K562 (cell line): Measurements from ENCODE around the gene ALDH9A1. TPM values are rescaled to one million over a fixed set of nuclear protein-coding genes. Genes with fewer than 3 reads are reported as not detected.

Experiments
- ARID2 ChIP-seq: fragments of 450-650 bp; IDR thresholded peaks from 2 replicates; pipeline ENCODE4 v1.6.1; 2017; ENCODE audit warnings: antibody characterized with exemption, mild to moderate bottlenecking
- EGR1 ChIP-seq: fragments of 450-650 bp; conservative IDR thresholded peaks from 2 replicates; pipeline ENCODE4 v1.6.1; 2017; ENCODE audit warnings: mild to moderate bottlenecking
- GATAD2B ChIP-seq: fragments of 450-650 bp; IDR thresholded peaks from 2 replicates; pipeline ENCODE4 v1.6.1; 2017; ENCODE audit warnings: mild to moderate bottlenecking, borderline replicate concordance
- MTA1 ChIP-seq: fragments of 450-650 bp; IDR thresholded peaks from 2 replicates; pipeline ENCODE4 v1.6.1; 2017; ENCODE audit warnings: borderline replicate concordance
- ZEB2 ChIP-seq: fragments of 450-650 bp; IDR thresholded peaks from 2 replicates; pipeline ENCODE4 v1.6.1; 2016
- ZNF785 ChIP-seq: fragments of 250-450 bp; sonication (Bioruptor Pico); IDR thresholded peaks from 2 replicates; pipeline ENCODE4 v1.4.0; 2020; ENCODE audit warnings: mild to moderate bottlenecking
- polyA plus RNA-seq, 8 experiments: library from polyadenylated mRNA; depleted of rRNA in 4 of 8; stranded (reverse) in 5 of 8; unstranded in 3 of 8; fragments of >200 nt; fragmentation: Nextera tagmentation in 2 of 8; fragmentation: Illumina TruSeq in 1 of 8; extraction: Ambion mirVana in 2 of 8; extraction: Trizol in 1 of 8; gene quantifications; 2 replicates each; pipeline versions ENCODE4 v1.2.1 to v1.2.3, GENCODE V29; 2011 to 2014; ENCODE audit warnings: inconsistent platforms in 1 of 8, missing spikeins in 1 of 8
- total RNA-seq, 7 experiments: library from RNA; depleted of rRNA in 6 of 7; stranded (reverse); fragments of >200 nt in 6 of 7; fragmentation: Illumina TruSeq in 2 of 7; extraction: Trizol in 2 of 7; gene quantifications; 2 replicates each; pipeline versions ENCODE4 v1.2.1 to v1.2.3, GENCODE V29; 2011 to 2021; ENCODE audit warnings: low replicate concordance in 1 of 7
- TF ChIP-seq, protein P1 (sequence below): fragments of 450-650 bp; IDR thresholded peaks from 2 replicates; pipeline ENCODE4 v1.6.1; 2016; ENCODE audit warnings: mild to moderate bottlenecking, moderate library complexity
- TF ChIP-seq, protein P2 (sequence below), 2 experiments: fragments of 450-650 bp in 1 of 2; sonication (generic) in 1 of 2; formaldehyde crosslinking in 1 of 2; IDR thresholded peaks; 2 replicates each; pipeline versions ENCODE4 v1.7.1 to v1.9.0; 2016 to 2022; ENCODE audit warnings: inconsistent platforms in 1 of 2, mild to moderate bottlenecking in 1 of 2, missing genetic modification reagents in 1 of 2

ALDH9A1 gene
- total and polyA plus RNA-seq, 9 of the 15 experiments (the other 6 are each of a cell fraction or from before 2014, with no cell fraction given): 26.5 to 54.3 (median 39.2) TPM

DNA sequence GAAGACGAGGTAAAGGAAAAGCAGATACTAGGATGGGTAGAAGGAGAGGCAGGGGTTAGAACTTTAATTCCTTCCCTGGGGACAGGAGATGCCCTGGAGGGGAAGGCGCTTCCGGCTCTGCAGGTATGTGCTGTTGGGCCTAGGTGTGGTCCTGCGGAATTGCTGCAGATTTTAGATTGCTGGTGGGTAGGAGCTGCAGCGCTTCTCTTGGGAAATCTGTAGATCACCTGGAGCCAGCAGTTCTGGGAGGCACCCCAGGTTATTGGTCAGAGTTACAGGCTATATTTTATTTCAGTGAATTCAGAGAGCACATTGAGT, 66.3 kb downstream of the ALDH9A1 start (continued):
- TF ChIP-seq, protein P1, sequence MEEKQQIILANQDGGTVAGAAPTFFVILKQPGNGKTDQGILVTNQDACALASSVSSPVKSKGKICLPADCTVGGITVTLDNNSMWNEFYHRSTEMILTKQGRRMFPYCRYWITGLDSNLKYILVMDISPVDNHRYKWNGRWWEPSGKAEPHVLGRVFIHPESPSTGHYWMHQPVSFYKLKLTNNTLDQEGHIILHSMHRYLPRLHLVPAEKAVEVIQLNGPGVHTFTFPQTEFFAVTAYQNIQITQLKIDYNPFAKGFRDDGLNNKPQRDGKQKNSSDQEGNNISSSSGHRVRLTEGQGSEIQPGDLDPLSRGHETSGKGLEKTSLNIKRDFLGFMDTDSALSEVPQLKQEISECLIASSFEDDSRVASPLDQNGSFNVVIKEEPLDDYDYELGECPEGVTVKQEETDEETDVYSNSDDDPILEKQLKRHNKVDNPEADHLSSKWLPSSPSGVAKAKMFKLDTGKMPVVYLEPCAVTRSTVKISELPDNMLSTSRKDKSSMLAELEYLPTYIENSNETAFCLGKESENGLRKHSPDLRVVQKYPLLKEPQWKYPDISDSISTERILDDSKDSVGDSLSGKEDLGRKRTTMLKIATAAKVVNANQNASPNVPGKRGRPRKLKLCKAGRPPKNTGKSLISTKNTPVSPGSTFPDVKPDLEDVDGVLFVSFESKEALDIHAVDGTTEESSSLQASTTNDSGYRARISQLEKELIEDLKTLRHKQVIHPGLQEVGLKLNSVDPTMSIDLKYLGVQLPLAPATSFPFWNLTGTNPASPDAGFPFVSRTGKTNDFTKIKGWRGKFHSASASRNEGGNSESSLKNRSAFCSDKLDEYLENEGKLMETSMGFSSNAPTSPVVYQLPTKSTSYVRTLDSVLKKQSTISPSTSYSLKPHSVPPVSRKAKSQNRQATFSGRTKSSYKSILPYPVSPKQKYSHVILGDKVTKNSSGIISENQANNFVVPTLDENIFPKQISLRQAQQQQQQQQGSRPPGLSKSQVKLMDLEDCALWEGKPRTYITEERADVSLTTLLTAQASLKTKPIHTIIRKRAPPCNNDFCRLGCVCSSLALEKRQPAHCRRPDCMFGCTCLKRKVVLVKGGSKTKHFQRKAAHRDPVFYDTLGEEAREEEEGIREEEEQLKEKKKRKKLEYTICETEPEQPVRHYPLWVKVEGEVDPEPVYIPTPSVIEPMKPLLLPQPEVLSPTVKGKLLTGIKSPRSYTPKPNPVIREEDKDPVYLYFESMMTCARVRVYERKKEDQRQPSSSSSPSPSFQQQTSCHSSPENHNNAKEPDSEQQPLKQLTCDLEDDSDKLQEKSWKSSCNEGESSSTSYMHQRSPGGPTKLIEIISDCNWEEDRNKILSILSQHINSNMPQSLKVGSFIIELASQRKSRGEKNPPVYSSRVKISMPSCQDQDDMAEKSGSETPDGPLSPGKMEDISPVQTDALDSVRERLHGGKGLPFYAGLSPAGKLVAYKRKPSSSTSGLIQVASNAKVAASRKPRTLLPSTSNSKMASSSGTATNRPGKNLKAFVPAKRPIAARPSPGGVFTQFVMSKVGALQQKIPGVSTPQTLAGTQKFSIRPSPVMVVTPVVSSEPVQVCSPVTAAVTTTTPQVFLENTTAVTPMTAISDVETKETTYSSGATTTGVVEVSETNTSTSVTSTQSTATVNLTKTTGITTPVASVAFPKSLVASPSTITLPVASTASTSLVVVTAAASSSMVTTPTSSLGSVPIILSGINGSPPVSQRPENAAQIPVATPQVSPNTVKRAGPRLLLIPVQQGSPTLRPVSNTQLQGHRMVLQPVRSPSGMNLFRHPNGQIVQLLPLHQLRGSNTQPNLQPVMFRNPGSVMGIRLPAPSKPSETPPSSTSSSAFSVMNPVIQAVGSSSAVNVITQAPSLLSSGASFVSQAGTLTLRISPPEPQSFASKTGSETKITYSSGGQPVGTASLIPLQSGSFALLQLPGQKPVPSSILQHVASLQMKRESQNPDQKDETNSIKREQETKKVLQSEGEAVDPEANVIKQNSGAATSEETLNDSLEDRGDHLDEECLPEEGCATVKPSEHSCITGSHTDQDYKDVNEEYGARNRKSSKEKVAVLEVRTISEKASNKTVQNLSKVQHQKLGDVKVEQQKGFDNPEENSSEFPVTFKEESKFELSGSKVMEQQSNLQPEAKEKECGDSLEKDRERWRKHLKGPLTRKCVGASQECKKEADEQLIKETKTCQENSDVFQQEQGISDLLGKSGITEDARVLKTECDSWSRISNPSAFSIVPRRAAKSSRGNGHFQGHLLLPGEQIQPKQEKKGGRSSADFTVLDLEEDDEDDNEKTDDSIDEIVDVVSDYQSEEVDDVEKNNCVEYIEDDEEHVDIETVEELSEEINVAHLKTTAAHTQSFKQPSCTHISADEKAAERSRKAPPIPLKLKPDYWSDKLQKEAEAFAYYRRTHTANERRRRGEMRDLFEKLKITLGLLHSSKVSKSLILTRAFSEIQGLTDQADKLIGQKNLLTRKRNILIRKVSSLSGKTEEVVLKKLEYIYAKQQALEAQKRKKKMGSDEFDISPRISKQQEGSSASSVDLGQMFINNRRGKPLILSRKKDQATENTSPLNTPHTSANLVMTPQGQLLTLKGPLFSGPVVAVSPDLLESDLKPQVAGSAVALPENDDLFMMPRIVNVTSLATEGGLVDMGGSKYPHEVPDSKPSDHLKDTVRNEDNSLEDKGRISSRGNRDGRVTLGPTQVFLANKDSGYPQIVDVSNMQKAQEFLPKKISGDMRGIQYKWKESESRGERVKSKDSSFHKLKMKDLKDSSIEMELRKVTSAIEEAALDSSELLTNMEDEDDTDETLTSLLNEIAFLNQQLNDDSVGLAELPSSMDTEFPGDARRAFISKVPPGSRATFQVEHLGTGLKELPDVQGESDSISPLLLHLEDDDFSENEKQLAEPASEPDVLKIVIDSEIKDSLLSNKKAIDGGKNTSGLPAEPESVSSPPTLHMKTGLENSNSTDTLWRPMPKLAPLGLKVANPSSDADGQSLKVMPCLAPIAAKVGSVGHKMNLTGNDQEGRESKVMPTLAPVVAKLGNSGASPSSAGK: peak; percentile 10; the same call in 1 of the 2 replicates
- TF ChIP-seq GATAD2B (no peak), ZEB2 (peak; percentile 85), ARID2 (peak; percentile 42; the same call in 1 of the 2 replicates), MTA1 (peak; percentile 19; the same call in 1 of the 2 replicates), ZNF785 (no peak), EGR1 (no peak)
- TF ChIP-seq, protein P2, sequence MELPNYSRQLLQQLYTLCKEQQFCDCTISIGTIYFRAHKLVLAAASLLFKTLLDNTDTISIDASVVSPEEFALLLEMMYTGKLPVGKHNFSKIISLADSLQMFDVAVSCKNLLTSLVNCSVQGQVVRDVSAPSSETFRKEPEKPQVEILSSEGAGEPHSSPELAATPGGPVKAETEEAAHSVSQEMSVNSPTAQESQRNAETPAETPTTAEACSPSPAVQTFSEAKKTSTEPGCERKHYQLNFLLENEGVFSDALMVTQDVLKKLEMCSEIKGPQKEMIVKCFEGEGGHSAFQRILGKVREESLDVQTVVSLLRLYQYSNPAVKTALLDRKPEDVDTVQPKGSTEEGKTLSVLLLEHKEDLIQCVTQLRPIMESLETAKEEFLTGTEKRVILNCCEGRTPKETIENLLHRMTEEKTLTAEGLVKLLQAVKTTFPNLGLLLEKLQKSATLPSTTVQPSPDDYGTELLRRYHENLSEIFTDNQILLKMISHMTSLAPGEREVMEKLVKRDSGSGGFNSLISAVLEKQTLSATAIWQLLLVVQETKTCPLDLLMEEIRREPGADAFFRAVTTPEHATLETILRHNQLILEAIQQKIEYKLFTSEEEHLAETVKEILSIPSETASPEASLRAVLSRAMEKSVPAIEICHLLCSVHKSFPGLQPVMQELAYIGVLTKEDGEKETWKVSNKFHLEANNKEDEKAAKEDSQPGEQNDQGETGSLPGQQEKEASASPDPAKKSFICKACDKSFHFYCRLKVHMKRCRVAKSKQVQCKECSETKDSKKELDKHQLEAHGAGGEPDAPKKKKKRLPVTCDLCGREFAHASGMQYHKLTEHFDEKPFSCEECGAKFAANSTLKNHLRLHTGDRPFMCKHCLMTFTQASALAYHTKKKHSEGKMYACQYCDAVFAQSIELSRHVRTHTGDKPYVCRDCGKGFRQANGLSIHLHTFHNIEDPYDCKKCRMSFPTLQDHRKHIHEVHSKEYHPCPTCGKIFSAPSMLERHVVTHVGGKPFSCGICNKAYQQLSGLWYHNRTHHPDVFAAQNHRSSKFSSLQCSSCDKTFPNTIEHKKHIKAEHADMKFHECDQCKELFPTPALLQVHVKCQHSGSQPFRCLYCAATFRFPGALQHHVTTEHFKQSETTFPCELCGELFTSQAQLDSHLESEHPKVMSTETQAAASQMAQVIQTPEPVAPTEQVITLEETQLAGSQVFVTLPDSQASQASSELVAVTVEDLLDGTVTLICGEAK (IDR thresholded peaks at IDR 0.05): 0 out of 2 replicates have a peak, but pooled peaks have one; percentile 13
- TF ChIP-seq, protein P2 (CRISPR knock-in tag; IDR thresholded peaks at IDR 0.05): no peak
